HepG2 (cell line): ENCODE results near the gene KIF7. TPM values are rescaled to one million over a fixed set of nuclear protein-coding genes. Genes with fewer than 3 reads are reported as not detected.

Source experiments
- ATAC-seq: fragments of 200-7000 bp; cut with Tn5 transposase; 3 replicates; pipeline ENCODE4 v1.9.1; 2020; ENCODE audit warnings: mild to moderate bottlenecking, moderate library complexity
- BruUV-seq: library from RNA; stranded (reverse); fragments of 400-500 nt; replicated peaks from 2 replicates; lab custom pipeline; 2021; lab: Mats Ljungman, UMichigan
- CTCF ChIA-PET: fragments of 300-600 bp; formaldehyde crosslinking; extraction: SDS; loops from one replicate; lab custom pipeline; 2021; ENCODE audit warnings: low total read pairs, inconsistent platforms, low intra/inter-chr PET ratio; lab: Yijun Ruan, JAX
- POLR2A ChIA-PET: fragments of 350-600 bp; sonication (Branson Sonifier 250); formaldehyde crosslinking; loops from one replicate; lab custom pipeline; 2020; ENCODE audit warnings: antibody characterized with exemption, inconsistent platforms; lab: Yijun Ruan, JAX
- DNase-seq: peaks from one replicate; pipeline ENCODE4 v3.0.0-alpha.2; 2015; ENCODE audit warnings: low spot score
- FAIRE-seq: peaks from 3 replicates; lab custom pipeline; 2011; peaks lifted over from hg19 to GRCh38; lab: Jason Lieb, UNC
- H2AFZ ChIP-seq: one replicate; pipeline ENCODE4 v1.6.1; 2011; ENCODE audit warnings: low read length, inconsistent platforms
- H3K27ac ChIP-seq: fragments of 300-600 bp; 3 replicates; pipeline ENCODE4 v1.8.0; 2011; ENCODE audit warnings: mixed run types, mild to moderate bottlenecking, mixed read lengths, low read length, inconsistent platforms; ENCODE audit not compliant: insufficient read depth; ENCODE audit errors: extremely low read length
- H3K27me3 ChIP-seq, 2 experiments: fragments of 200-600 bp in 1 of 2; 2 replicates in 1 of 2; 3 replicates in 1 of 2; pipeline versions ENCODE4 v1.6.0 to v1.8.0; 2011; ENCODE audit warnings: low read length in 2 of 2, mild to moderate bottlenecking in 2 of 2, moderate library complexity in 2 of 2, inconsistent platforms in 1 of 2; ENCODE audit not compliant: insufficient read depth in 2 of 2, control insufficient read depth in 1 of 2
- H3K36me3 ChIP-seq, 2 experiments: fragments of 200-600 bp in 1 of 2; replicated peaks in 1 of 2; 2 replicates in 1 of 2; 3 replicates in 1 of 2; pipeline versions ENCODE4 v1.5.1 to v1.8.0; 2011; ENCODE audit warnings: low read length in 2 of 2, inconsistent platforms in 1 of 2; ENCODE audit not compliant: insufficient read depth in 2 of 2, control insufficient read depth in 1 of 2
- H3K4me1 ChIP-seq: 2 replicates; pipeline ENCODE4 v1.5.1; 2012; ENCODE audit warnings: low read length, inconsistent platforms; ENCODE audit not compliant: insufficient read depth
- H3K4me2 ChIP-seq: 2 replicates; pipeline ENCODE4 v1.6.0; 2011; ENCODE audit warnings: low read depth, low read length, inconsistent platforms
- H3K4me3 ChIP-seq, 3 experiments: fragments of 200-600 bp in 1 of 3; sonication (generic), shearing (Covaris generic) in 1 of 3; replicated peaks in 1 of 3; 2 replicates each; pipeline ENCODE4 v1.5.1; 2011 to 2016; ENCODE audit warnings: low read length in 3 of 3, inconsistent platforms in 2 of 3, low read depth in 2 of 3, mild to moderate bottlenecking in 2 of 3, control low read depth in 1 of 3, mixed read lengths in 1 of 3; ENCODE audit not compliant: insufficient read depth in 1 of 3
- H3K79me2 ChIP-seq: one replicate; pipeline ENCODE4 v1.6.1; 2011; ENCODE audit warnings: low read length, inconsistent platforms; ENCODE audit not compliant: insufficient read depth
- H3K9ac ChIP-seq: 2 replicates; pipeline ENCODE4 v1.6.0; 2011; ENCODE audit warnings: mild to moderate bottlenecking, low read depth, low read length, inconsistent platforms; ENCODE audit not compliant: insufficient read depth
- H3K9me3 ChIP-seq: 2 replicates; pipeline ENCODE4 v1.5.1; 2012; ENCODE audit warnings: mild to moderate bottlenecking, low read length
- H4K20me1 ChIP-seq: 2 replicates; pipeline ENCODE4 v1.6.0; 2011; ENCODE audit warnings: inconsistent platforms, mild to moderate bottlenecking, low read length, moderate library complexity; ENCODE audit not compliant: insufficient read depth
- IRF2 ChIP-seq: IDR thresholded peaks from 2 replicates; pipeline ENCODE4 v1.6.1; 2018; ENCODE audit warnings: missing genetic modification reagents, missing compliant biosample characterization
- RCOR2 ChIP-seq: IDR thresholded peaks from 2 replicates; pipeline ENCODE4 v1.6.1; 2016; ENCODE audit warnings: missing biosample characterization, missing genetic modification reagents
- RFXANK ChIP-seq: IDR thresholded peaks from 2 replicates; pipeline ENCODE4 v1.6.1; 2016
- SP140L ChIP-seq: sonication (generic); formaldehyde crosslinking; IDR thresholded peaks from 2 replicates; pipeline ENCODE4 v1.4.0; 2020; ENCODE audit warnings: missing genetic modification reagents, borderline replicate concordance
- ZNF343 ChIP-seq: sonication (generic); formaldehyde crosslinking; IDR thresholded peaks from 2 replicates; pipeline ENCODE4 v1.4.0; 2020; ENCODE audit warnings: mild to moderate bottlenecking, missing genetic modification reagents
- ZNF543 ChIP-seq: sonication (generic); formaldehyde crosslinking; IDR thresholded peaks from 2 replicates; pipeline ENCODE4 v1.4.0; 2020; ENCODE audit warnings: mild to moderate bottlenecking, missing genetic modification reagents
- ZNF550 ChIP-seq: sonication (generic); formaldehyde crosslinking; IDR thresholded peaks from 2 replicates; pipeline ENCODE4 v1.4.0; 2020; ENCODE audit warnings: mild to moderate bottlenecking, missing genetic modification reagents, borderline replicate concordance
- ZNF768 ChIP-seq: sonication (generic); formaldehyde crosslinking; IDR thresholded peaks from 2 replicates; pipeline ENCODE4 v1.4.0; 2020; ENCODE audit warnings: missing genetic modification reagents
- WGBS: methylation state at CpG from one replicate; pipeline ENCODE4 v1.1.6; 2017; ENCODE audit warnings: low lambda C conversion rate; 5-methylcytosine and 5-hydroxymethylcytosine counted together
- in situ Hi-C: cut with HindIII; loops from 2 replicates; pipeline ENCODE4 v1.10.0; 2017; ENCODE audit warnings: low pct_unique_long_range_greater_than_20kb; ENCODE audit not compliant: extremely low pct_ligation_motif_present
- intact Hi-C: fragments of 100-400 bp; cut with micrococcal nuclease; formaldehyde crosslinking; loops from one replicate; pipeline ENCODE4 v1.10.0; 2022; ENCODE audit not compliant: unreplicated experiment
- polyA plus RNA-seq, 8 experiments: library from polyadenylated mRNA; depleted of rRNA in 3 of 8; stranded (reverse) in 7 of 8; unstranded in 1 of 8; fragments of >200 nt; fragmentation: Illumina TruSeq in 4 of 8; extraction: Trizol in 4 of 8; gene quantifications; 2 replicates each; pipeline versions ENCODE4 v1.2.1 to v1.2.3, GENCODE V29; 2011 to 2016; ENCODE audit warnings: low read depth in 4 of 8, missing spikeins in 1 of 8, mixed read lengths in 1 of 8; ENCODE audit not compliant: insufficient read depth in 1 of 8
- total RNA-seq, 5 experiments: library from RNA; depleted of rRNA; stranded (reverse); fragments of >200 nt; fragmentation: Illumina TruSeq; extraction: Trizol; gene quantifications; 2 replicates each; pipeline ENCODE4 v1.2.3, GENCODE V29; 2016; ENCODE audit warnings: low read depth in 1 of 5
- TF ChIP-seq, protein P1 (sequence below): sonication (generic); formaldehyde crosslinking; IDR thresholded peaks from 2 replicates; pipeline ENCODE4 v1.4.0; 2020; ENCODE audit warnings: missing genetic modification reagents
- TF ChIP-seq, protein P2 (sequence below): sonication (generic); formaldehyde crosslinking; conservative IDR thresholded peaks from 2 replicates; pipeline ENCODE4 v1.4.0; 2020; ENCODE audit warnings: missing genetic modification reagents
- TF ChIP-seq, protein P3 (sequence below): sonication (generic); formaldehyde crosslinking; IDR thresholded peaks from 2 replicates; pipeline ENCODE4 v1.4.0; 2020; ENCODE audit warnings: low read depth, mild to moderate bottlenecking, missing genetic modification reagents

The KIF7 gene
- total and polyA plus RNA-seq, 2 of the 13 experiments (the other 11 are each of a cell fraction or from before 2014, with no cell fraction given): 1.5 to 6.2 TPM

DNA sequence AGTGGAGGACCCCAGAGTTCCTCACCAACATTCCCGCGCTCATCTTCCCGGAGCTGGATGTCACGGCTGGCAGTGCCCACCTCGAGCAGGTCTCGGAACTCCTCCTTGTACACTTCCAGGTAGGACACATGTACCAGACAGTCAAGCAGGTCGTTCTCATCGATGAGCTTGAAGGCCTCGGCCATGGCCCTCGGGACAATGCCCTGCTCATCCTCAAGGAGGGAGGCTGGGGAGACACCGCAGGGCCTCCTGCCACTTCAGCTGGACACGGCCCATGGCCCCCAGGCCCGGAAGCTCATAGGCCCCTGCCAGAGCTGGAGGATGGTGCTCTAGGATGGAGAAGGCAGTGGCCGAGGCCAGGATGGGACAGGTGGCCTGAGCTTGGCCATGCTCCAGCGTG, 5.6 kb downstream of the KIF7 start:
- no peak for FAIRE-seq
- intact Hi-C loops (no loop called here), in situ Hi-C loops (no loop called here)
- Histone ChIP-seq H3K4me3 (no peak overlapping the region), H3K36me3 (no peaks in the 10 kb centered on the region; a peak in 1 of 5 replicates), H3K4me2 (no peak overlapping the region), H3K27me3 (no peaks in the 10 kb centered on the region; a peak in 1 of 5 replicates), H3K9ac (no peak overlapping the region), H3K9me3 (no peaks in the 10 kb centered on the region), H3K79me2 (no peaks in the 10 kb centered on the region), H3K27ac (no peak overlapping the region), H3K4me1 (peaks cover 26% of the 10 kb centered on the region), H4K20me1 (no peaks in the 10 kb centered on the region), H2AFZ (no peak overlapping the region)
- whole genome bisulfite sequencing: 96% methylated on average over 12 of the region's 15 CpGs
- POLR2A ChIA-PET: no interaction called here
- ATAC-seq: no peak
- DNase-seq: no peak
- TF ChIP-seq RCOR2: no peak
- TF ChIP-seq, protein P1, sequence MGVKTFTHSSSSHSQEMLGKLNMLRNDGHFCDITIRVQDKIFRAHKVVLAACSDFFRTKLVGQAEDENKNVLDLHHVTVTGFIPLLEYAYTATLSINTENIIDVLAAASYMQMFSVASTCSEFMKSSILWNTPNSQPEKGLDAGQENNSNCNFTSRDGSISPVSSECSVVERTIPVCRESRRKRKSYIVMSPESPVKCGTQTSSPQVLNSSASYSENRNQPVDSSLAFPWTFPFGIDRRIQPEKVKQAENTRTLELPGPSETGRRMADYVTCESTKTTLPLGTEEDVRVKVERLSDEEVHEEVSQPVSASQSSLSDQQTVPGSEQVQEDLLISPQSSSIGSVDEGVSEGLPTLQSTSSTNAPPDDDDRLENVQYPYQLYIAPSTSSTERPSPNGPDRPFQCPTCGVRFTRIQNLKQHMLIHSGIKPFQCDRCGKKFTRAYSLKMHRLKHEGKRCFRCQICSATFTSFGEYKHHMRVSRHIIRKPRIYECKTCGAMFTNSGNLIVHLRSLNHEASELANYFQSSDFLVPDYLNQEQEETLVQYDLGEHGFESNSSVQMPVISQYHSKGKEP: no peak
- no peak for TF ChIP-seq ZNF343 (CRISPR knock-in tag)
- TF ChIP-seq RFXANK (CRISPR knock-in tag): no peak
- no peak for TF ChIP-seq IRF2 (CRISPR knock-in tag)
- TF ChIP-seq, protein P2, sequence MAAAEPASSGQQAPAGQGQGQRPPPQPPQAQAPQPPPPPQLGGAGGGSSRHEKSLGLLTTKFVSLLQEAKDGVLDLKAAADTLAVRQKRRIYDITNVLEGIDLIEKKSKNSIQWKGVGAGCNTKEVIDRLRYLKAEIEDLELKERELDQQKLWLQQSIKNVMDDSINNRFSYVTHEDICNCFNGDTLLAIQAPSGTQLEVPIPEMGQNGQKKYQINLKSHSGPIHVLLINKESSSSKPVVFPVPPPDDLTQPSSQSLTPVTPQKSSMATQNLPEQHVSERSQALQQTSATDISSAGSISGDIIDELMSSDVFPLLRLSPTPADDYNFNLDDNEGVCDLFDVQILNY (CRISPR knock-in tag): no peak
- TF ChIP-seq, protein P3, sequence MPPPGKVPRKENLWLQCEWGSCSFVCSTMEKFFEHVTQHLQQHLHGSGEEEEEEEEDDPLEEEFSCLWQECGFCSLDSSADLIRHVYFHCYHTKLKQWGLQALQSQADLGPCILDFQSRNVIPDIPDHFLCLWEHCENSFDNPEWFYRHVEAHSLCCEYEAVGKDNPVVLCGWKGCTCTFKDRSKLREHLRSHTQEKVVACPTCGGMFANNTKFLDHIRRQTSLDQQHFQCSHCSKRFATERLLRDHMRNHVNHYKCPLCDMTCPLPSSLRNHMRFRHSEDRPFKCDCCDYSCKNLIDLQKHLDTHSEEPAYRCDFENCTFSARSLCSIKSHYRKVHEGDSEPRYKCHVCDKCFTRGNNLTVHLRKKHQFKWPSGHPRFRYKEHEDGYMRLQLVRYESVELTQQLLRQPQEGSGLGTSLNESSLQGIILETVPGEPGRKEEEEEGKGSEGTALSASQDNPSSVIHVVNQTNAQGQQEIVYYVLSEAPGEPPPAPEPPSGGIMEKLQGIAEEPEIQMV (CRISPR knock-in tag): no peak
- TF ChIP-seq ZNF543: no peak
- no peak for TF ChIP-seq SP140L (CRISPR knock-in tag)
- no peak for TF ChIP-seq ZNF550
- TF ChIP-seq ZNF768: no peak
- CTCF ChIA-PET: no interaction called here
- no TSS peak for BruUV-seq
